Endothelial cell of umbilical vein (primary cell): ENCODE results near the gene SKI. TPM values are rescaled to one million over a fixed set of nuclear protein-coding genes. Genes with fewer than 3 reads are reported as not detected.

Experiments
- BruUV-seq: library from RNA; stranded (reverse); fragments of 400-500 nt; replicated peaks from 2 replicates; lab custom pipeline; 2021; lab: Mats Ljungman, UMichigan
- CTCF ChIA-PET: fragments of 300-600, 350-600 bp; sonication (Branson Sonifier 250); formaldehyde crosslinking; loops from one replicate; lab custom pipeline; 2021; ENCODE audit warnings: antibody characterized with exemption, inconsistent platforms; lab: Charles Lee
- POLR2A ChIA-PET: fragments of 300-600, 350-600 bp; sonication (Branson Sonifier 250); formaldehyde crosslinking; loops from one replicate; lab custom pipeline; 2021; ENCODE audit warnings: antibody characterized with exemption, inconsistent platforms; lab: Charles Lee
- DNase-seq: peaks from one replicate; pipeline ENCODE4 v3.0.0-alpha.2; 2011; ENCODE audit warnings: low read depth, low spot score
- FAIRE-seq: peaks from 2 replicates; lab custom pipeline; 2011; peaks lifted over from hg19 to GRCh38; lab: Jason Lieb, UNC
- H2AFZ ChIP-seq: 2 replicates; pipeline ENCODE4 v1.6.0; 2012; ENCODE audit warnings: low read depth, low read length, control low read depth, inconsistent platforms
- H3K27ac ChIP-seq: 2 replicates; pipeline ENCODE4 v1.5.1; 2011; ENCODE audit warnings: low read depth, mild to moderate bottlenecking, control low read depth, low read length, moderate library complexity; ENCODE audit not compliant: insufficient read depth
- H3K27me3 ChIP-seq, 2 experiments: 2 replicates each; pipeline versions ENCODE4 v1.6.0 to v1.6.1; 2011; ENCODE audit warnings: low read length in 2 of 2, mixed read lengths in 1 of 2; ENCODE audit not compliant: control insufficient read depth in 2 of 2, insufficient read depth in 2 of 2
- H3K36me3 ChIP-seq, 2 experiments: 2 replicates in 1 of 2; 3 replicates in 1 of 2; pipeline ENCODE4 v1.5.1; 2011; ENCODE audit warnings: low read length in 2 of 2, mild to moderate bottlenecking in 1 of 2, moderate library complexity in 1 of 2; ENCODE audit not compliant: control insufficient read depth in 2 of 2, insufficient read depth in 2 of 2; ENCODE audit errors: extremely low read depth in 1 of 2
- H3K4me1 ChIP-seq: 3 replicates; pipeline ENCODE4 v1.5.1; 2011; ENCODE audit warnings: mild to moderate bottlenecking, low read length; ENCODE audit not compliant: control insufficient read depth, insufficient read depth; ENCODE audit errors: extremely low read depth
- H3K4me2 ChIP-seq: 2 replicates; pipeline ENCODE4 v1.6.1; 2011; ENCODE audit warnings: low read length, control low read depth, mixed read lengths; ENCODE audit not compliant: insufficient read depth
- H3K4me3 ChIP-seq, 3 experiments: fragments of 200-600 bp in 1 of 3; sonication (generic), shearing (Covaris generic) in 1 of 3; replicated peaks in 1 of 3; 2 replicates each; pipeline ENCODE4 v1.5.1; 2011 to 2016; ENCODE audit warnings: control low read depth in 3 of 3, low read length in 3 of 3, mild to moderate bottlenecking in 2 of 3, inconsistent platforms in 1 of 3, low read depth in 1 of 3, moderate library complexity in 1 of 3; ENCODE audit not compliant: insufficient read depth in 1 of 3
- H3K79me2 ChIP-seq: 2 replicates; pipeline ENCODE4 v1.6.0; 2012; ENCODE audit warnings: low read length, inconsistent platforms; ENCODE audit not compliant: control insufficient read depth, insufficient read depth
- H3K9ac ChIP-seq: replicated peaks from 2 replicates; pipeline ENCODE3; 2011; ENCODE audit warnings: low read length, control low read depth; ENCODE audit not compliant: insufficient read depth; ENCODE audit errors: extremely low read depth
- H3K9me1 ChIP-seq: replicated peaks from 3 replicates; pipeline ENCODE4 v1.6.0; 2011; ENCODE audit warnings: mild to moderate bottlenecking, low read length; ENCODE audit not compliant: control insufficient read depth, insufficient read depth; ENCODE audit errors: extremely low read depth
- H3K9me3 ChIP-seq: replicated peaks from 2 replicates; pipeline ENCODE4 v1.5.1; 2012; ENCODE audit warnings: low read length, inconsistent platforms; ENCODE audit not compliant: control insufficient read depth, insufficient read depth
- H4K20me1 ChIP-seq: replicated peaks from 2 replicates; pipeline ENCODE3; 2011; ENCODE audit warnings: mild to moderate bottlenecking, low read length; ENCODE audit not compliant: control insufficient read depth, insufficient read depth; ENCODE audit errors: extremely low read depth
- FOS ChIP-seq: IDR thresholded peaks from 2 replicates; pipeline ENCODE4 v1.6.1; 2011; ENCODE audit warnings: mild to moderate bottlenecking, low read length, moderate library complexity, borderline replicate concordance; ENCODE audit not compliant: insufficient read depth
- GATA2 ChIP-seq: IDR thresholded peaks from 2 replicates; pipeline ENCODE4 v1.7.0; 2011; ENCODE audit warnings: low read depth, mild to moderate bottlenecking, moderate library complexity, mixed read lengths, low read length; ENCODE audit not compliant: insufficient read length, insufficient read depth
- JUN ChIP-seq: IDR thresholded peaks from 2 replicates; pipeline ENCODE4 v1.6.1; 2011; ENCODE audit warnings: borderline replicate concordance, low read depth; ENCODE audit not compliant: insufficient read length, insufficient read depth
- MYC ChIP-seq: IDR thresholded peaks from one replicate; pipeline ENCODE4 v1.6.1; 2011; ENCODE audit warnings: mild to moderate bottlenecking, low read depth, low read length
- POLR2A ChIP-seq: IDR thresholded peaks from 2 replicates; pipeline ENCODE4 v1.6.1; 2012; ENCODE audit warnings: low read depth, mild to moderate bottlenecking, control low read depth, low read length
- POLR2AphosphoS5 ChIP-seq: IDR thresholded peaks from 2 replicates; pipeline ENCODE4 v1.6.1; 2012; ENCODE audit warnings: low read depth, mild to moderate bottlenecking, control low read depth, low read length, moderate library complexity; ENCODE audit not compliant: insufficient read depth
- dilution Hi-C: fragments of 300-500 bp; cut with MboI; formaldehyde crosslinking; loops from one replicate; pipeline ENCODE4 v1.15.0; 2019; ENCODE audit warnings: low sequenced_read_pairs; ENCODE audit not compliant: extremely low pct_ligation_motif_present
- intact Hi-C: fragments of 100-400 bp; cut with micrococcal nuclease; formaldehyde crosslinking; loops from one replicate; pipeline ENCODE4 v1.10.0; 2022
- polyA plus RNA-seq, 4 experiments: library from polyadenylated mRNA; depleted of rRNA in 3 of 4; stranded (reverse) in 3 of 4; unstranded in 1 of 4; fragments of >200 nt; gene quantifications; 2 replicates each; pipeline versions ENCODE4 v1.2.1 to v1.2.3, GENCODE V29; 2011 to 2012; ENCODE audit warnings: missing spikeins in 1 of 4
- total RNA-seq: library from RNA; stranded (reverse); gene quantifications from 2 replicates; pipeline ENCODE4 v1.2.3, GENCODE V29; 2021
- TF ChIP-seq, protein P1 (sequence below): IDR thresholded peaks from 2 replicates; pipeline ENCODE4 v1.6.1; 2011; ENCODE audit not compliant: insufficient read depth, insufficient read length

Gene SKI
- total and polyA plus RNA-seq, 2 donors (not counting 3 experiments of a cell fraction or from before 2014, with no cell fraction given), result 11.6 to 80.3 TPM

DNA sequence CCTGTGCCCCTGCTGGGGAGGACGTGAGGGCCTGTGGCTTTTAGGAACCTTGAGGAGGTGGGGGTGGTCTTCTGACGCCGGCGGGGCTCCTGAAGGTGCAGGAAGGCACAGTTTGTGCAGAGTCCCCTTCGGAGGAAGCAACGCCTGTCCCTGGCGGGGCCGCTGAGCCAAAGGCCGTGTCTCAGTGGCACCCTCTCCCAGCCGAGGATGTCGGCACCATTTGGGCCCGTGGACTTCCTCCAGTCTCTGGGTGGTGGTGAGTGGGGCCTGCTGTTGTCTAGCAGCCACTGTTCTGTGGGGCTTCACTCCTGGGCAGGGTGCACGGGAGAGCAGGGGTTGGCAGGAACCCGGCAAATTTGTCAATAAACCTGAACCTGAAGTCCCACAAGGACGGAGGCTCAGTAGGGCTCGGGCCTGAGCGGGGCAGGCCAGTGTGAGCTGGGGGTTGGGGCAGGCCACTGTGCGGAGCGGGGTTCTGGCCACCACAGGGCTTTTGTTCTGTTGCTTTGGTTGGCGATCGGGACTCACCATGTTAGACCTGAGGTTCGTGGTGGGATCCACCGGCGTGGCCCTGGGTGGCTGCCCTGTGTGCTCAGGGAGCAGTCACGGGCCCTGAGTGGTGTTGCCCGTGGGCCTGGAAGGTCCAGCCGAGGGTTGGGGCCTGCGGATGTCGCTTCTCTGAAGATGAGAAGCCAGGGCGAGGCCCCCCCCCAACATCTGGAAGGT is 64.8 kb downstream of the SKI start:
- no peaks in the 10 kb centered on the region for H4K20me1 ChIP-seq
- no peak overlapping the region for H2AFZ ChIP-seq
- dilution Hi-C loops, result no loop called here
- ChIA-PET POLR2A (no interaction called here), CTCF (interaction anchor here (1.3 kb wide), 1 partner anchor 19 kb away, joined by 5 read pairs; no protein-coding TSS in a partner anchor)
- intact Hi-C loops, result no loop called here
- no peak overlapping the region for H3K27ac ChIP-seq
- H3K4me2 ChIP-seq, result no peak overlapping the region
- H3K9me1 ChIP-seq, result no peaks in the 10 kb centered on the region
- DNase-seq (no peak), FAIRE-seq (no peak)
- no peak for TF ChIP-seq JUN
- no peak for TF ChIP-seq FOS
- TF ChIP-seq POLR2AphosphoS5, result no peak
- TF ChIP-seq GATA2, result no peak
- peaks cover 29% of the 10 kb centered on the region for H3K4me1 ChIP-seq
- no peaks in the 10 kb centered on the region for H3K27me3 ChIP-seq
- H3K79me2 ChIP-seq, result peaks cover 88% of the 10 kb centered on the region
- no TSS peak for BruUV-seq
- H3K36me3 ChIP-seq, result no peaks in the 10 kb centered on the region
- H3K9ac ChIP-seq, result no peak overlapping the region
- no peaks in the 10 kb centered on the region for H3K9me3 ChIP-seq
- H3K4me3 ChIP-seq, result no peak overlapping the region

DNA sequence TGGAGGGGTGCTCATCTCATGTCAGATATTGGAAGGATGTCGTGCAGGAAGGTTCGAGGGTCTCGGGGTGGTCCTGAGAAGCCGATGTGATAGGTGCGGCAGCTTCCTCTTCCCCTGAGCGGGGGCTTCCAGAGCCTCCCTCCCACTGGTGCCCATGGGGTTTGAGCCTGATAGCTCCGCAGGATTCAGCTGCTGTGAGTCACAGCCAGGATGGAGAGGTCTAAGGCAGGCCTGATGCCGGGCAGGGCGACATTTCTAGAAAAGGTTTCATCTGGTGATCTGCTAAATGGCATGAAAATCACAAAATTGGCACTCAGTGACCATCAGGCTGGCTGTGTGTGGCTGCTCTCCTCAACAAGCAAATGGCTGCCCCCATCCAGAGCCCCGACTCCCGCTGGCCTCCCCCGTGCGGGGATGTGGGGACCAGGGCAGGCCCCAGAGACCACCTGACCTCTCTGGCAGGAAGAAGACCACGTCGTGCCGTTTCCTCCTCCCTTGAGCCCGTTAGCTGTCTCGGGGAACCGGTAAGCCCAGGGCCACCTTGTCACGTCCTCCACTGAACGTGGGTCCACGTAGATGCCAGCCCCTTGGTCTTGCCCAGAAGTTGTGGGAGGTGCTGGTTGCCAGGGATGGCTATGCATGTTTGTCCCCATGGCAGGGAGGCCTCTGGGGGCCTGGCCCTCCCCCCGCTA is 66.1 kb downstream of the SKI start:
- H3K27ac ChIP-seq, result no peak overlapping the region
- H3K4me2 ChIP-seq, result no peak overlapping the region
- TF ChIP-seq JUN (no peak), POLR2A (no peak), MYC (no peak), POLR2AphosphoS5 (no peak)
- TF ChIP-seq, protein P1, sequence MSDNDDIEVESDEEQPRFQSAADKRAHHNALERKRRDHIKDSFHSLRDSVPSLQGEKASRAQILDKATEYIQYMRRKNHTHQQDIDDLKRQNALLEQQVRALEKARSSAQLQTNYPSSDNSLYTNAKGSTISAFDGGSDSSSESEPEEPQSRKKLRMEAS, result no peak
- no peak overlapping the region for H3K9ac ChIP-seq
- peaks cover 89% of the 10 kb centered on the region for H3K79me2 ChIP-seq
- dilution Hi-C loops, result no loop called here
- FAIRE-seq (peak; percentile 37), DNase-seq (no peak)
- BruUV-seq, result no TSS peak
- H3K27me3 ChIP-seq, result no peaks in the 10 kb centered on the region
- H3K36me3 ChIP-seq, result no peaks in the 10 kb centered on the region
- intact Hi-C loops, result no loop called here
- H3K4me1 ChIP-seq, result peaks cover 32% of the 10 kb centered on the region
- H3K9me3 ChIP-seq, result no peaks in the 10 kb centered on the region
- no peak overlapping the region for H2AFZ ChIP-seq
- CTCF ChIA-PET, result interaction anchor here (1.0 to 1.6 kb wide), 3 partner anchors 9 to 87 kb away, joined by 3 to 4 read pairs (median 3); no protein-coding TSS in a partner anchor
- H3K9me1 ChIP-seq, result no peaks in the 10 kb centered on the region
- POLR2A ChIA-PET, result no interaction called here
- H4K20me1 ChIP-seq, result no peaks in the 10 kb centered on the region
- no peak overlapping the region for H3K4me3 ChIP-seq
